ENCODE data around the gene CEP350. TPM values are rescaled to one million over a fixed set of nuclear protein-coding genes. Genes with fewer than 3 reads are reported as not detected.

CEP350 gene
- total and polyA plus RNA-seq, 10 of the 15 experiments (the other 5 are each of a cell fraction or from before 2014, with no cell fraction given): 5.2 to 46.0 (median 23.1) TPM

DNA sequence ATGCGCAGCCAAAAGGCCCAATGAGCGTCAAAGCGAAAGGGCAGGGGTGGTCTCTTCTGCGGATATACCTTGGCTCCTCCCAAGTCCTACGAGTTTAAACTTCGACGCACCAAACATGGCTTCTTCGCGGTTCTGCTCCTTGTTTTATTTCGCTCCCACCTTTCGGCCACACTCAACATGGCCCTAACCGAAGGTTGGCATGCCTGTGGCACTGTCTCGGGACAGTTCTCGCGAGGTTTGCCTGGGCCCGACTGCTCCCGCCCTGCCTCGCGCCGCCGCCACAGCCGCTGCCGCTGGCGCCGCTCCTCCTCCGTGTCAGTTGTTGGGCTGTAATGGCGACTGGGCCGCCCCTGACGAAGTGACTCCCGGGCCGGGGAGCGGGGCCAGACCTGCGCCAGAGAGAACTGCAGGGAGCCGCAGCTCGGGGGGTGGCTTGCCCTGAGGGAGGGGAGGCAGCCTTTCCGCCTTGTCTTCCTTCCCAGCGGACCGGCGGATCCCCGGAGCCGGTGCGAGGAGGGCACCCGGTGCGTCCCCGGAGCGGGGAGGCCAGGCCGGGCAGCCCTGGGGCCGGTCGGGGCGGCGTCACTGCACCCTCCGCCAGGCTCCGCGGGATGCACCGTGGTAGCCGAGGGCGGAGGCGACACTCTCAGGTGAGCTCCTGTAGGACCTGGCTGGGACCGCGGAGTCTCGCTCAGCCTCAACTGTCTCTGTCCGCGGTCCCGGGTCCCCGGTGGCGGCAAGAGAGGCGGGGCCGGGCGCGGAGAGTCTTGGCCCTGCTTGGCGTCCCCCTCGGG lies at the start of gene CEP350 (continued):
- TF ChIP-seq, protein P1, sequence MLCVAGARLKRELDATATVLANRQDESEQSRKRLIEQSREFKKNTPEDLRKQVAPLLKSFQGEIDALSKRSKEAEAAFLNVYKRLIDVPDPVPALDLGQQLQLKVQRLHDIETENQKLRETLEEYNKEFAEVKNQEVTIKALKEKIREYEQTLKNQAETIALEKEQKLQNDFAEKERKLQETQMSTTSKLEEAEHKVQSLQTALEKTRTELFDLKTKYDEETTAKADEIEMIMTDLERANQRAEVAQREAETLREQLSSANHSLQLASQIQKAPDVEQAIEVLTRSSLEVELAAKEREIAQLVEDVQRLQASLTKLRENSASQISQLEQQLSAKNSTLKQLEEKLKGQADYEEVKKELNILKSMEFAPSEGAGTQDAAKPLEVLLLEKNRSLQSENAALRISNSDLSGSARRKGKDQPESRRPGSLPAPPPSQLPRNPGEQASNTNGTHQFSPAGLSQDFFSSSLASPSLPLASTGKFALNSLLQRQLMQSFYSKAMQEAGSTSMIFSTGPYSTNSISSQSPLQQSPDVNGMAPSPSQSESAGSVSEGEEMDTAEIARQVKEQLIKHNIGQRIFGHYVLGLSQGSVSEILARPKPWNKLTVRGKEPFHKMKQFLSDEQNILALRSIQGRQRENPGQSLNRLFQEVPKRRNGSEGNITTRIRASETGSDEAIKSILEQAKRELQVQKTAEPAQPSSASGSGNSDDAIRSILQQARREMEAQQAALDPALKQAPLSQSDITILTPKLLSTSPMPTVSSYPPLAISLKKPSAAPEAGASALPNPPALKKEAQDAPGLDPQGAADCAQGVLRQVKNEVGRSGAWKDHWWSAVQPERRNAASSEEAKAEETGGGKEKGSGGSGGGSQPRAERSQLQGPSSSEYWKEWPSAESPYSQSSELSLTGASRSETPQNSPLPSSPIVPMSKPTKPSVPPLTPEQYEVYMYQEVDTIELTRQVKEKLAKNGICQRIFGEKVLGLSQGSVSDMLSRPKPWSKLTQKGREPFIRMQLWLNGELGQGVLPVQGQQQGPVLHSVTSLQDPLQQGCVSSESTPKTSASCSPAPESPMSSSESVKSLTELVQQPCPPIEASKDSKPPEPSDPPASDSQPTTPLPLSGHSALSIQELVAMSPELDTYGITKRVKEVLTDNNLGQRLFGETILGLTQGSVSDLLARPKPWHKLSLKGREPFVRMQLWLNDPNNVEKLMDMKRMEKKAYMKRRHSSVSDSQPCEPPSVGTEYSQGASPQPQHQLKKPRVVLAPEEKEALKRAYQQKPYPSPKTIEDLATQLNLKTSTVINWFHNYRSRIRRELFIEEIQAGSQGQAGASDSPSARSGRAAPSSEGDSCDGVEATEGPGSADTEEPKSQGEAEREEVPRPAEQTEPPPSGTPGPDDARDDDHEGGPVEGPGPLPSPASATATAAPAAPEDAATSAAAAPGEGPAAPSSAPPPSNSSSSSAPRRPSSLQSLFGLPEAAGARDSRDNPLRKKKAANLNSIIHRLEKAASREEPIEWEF (IDR thresholded peaks at IDR 0.05; ENCODE audit: insufficient replicate concordance, low read depth, low read length): no peak
- TF ChIP-seq RFX5 (IDR thresholded peaks at IDR 0.05; ENCODE audit: low read depth, low read length) (no peak), SIN3A (IDR thresholded peaks at IDR 0.05; ENCODE audit: low read depth, low read length) (0 out of 2 replicates have a peak, but pooled peaks have one; percentile 39), SP1 (IDR thresholded peaks at IDR 0.05; ENCODE audit: low read depth, low read length) (peak; percentile 45), FOS (IDR thresholded peaks at IDR 0.05; ENCODE audit: borderline replicate concordance, extremely low read depth, insufficient read length) (no peak), MEF2B (IDR thresholded peaks at IDR 0.05; ENCODE audit: partially characterized antibody, poor library complexity, severe bottlenecking) (peak; percentile 12), WRNIP1 (IDR thresholded peaks at IDR 0.05; ENCODE audit: borderline replicate concordance, low read depth, low read length) (no peak), JUNB (IDR thresholded peaks at IDR 0.05) (no peak), SMAD1 (IDR thresholded peaks at IDR 0.05; ENCODE audit: low read depth, partially characterized antibody) (no peak), EP300 (IDR thresholded peaks at IDR 0.05; ENCODE audit: borderline replicate concordance in 1 of 2, control insufficient read depth in 1 of 2, low read depth in 2 of 2, low read length in 2 of 2) (no peak), MXI1 (IDR thresholded peaks at IDR 0.05; ENCODE audit: low read depth, low read length) (peak; percentile 40)
- TF ChIP-seq, protein P2, sequence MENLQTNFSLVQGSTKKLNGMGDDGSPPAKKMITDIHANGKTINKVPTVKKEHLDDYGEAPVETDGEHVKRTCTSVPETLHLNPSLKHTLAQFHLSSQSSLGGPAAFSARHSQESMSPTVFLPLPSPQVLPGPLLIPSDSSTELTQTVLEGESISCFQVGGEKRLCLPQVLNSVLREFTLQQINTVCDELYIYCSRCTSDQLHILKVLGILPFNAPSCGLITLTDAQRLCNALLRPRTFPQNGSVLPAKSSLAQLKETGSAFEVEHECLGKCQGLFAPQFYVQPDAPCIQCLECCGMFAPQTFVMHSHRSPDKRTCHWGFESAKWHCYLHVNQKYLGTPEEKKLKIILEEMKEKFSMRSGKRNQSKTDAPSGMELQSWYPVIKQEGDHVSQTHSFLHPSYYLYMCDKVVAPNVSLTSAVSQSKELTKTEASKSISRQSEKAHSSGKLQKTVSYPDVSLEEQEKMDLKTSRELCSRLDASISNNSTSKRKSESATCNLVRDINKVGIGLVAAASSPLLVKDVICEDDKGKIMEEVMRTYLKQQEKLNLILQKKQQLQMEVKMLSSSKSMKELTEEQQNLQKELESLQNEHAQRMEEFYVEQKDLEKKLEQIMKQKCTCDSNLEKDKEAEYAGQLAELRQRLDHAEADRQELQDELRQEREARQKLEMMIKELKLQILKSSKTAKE (IDR thresholded peaks at IDR 0.05; ENCODE audit: low read depth, poor library complexity, severe bottlenecking): no peak
- TF ChIP-seq, protein P3, sequence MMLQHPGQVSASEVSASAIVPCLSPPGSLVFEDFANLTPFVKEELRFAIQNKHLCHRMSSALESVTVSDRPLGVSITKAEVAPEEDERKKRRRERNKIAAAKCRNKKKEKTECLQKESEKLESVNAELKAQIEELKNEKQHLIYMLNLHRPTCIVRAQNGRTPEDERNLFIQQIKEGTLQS (IDR thresholded peaks at IDR 0.05; ENCODE audit: borderline replicate concordance, extremely low read depth, low read depth, low read length): no peak
- TF ChIP-seq, protein P4, sequence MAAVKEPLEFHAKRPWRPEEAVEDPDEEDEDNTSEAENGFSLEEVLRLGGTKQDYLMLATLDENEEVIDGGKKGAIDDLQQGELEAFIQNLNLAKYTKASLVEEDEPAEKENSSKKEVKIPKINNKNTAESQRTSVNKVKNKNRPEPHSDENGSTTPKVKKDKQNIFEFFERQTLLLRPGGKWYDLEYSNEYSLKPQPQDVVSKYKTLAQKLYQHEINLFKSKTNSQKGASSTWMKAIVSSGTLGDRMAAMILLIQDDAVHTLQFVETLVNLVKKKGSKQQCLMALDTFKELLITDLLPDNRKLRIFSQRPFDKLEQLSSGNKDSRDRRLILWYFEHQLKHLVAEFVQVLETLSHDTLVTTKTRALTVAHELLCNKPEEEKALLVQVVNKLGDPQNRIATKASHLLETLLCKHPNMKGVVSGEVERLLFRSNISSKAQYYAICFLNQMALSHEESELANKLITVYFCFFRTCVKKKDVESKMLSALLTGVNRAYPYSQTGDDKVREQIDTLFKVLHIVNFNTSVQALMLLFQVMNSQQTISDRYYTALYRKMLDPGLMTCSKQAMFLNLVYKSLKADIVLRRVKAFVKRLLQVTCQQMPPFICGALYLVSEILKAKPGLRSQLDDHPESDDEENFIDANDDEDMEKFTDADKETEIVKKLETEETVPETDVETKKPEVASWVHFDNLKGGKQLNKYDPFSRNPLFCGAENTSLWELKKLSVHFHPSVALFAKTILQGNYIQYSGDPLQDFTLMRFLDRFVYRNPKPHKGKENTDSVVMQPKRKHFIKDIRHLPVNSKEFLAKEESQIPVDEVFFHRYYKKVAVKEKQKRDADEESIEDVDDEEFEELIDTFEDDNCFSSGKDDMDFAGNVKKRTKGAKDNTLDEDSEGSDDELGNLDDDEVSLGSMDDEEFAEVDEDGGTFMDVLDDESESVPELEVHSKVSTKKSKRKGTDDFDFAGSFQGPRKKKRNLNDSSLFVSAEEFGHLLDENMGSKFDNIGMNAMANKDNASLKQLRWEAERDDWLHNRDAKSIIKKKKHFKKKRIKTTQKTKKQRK (IDR thresholded peaks at IDR 0.05; ENCODE audit: low read depth, low read length): no peak

Measured in GM12878 (cell line).